ENCODE results near the gene DRAXIN.

The DRAXIN gene

GRCh38 chr1:11707621-11708276 is 16.2 kb downstream of the DRAXIN start:
- DNase-seq (ENCODE audit: low read depth in 2 of 2, low spot score in 1 of 2): no peak

GRCh38 chr1:11708554-11709350 is 17.2 kb downstream of the DRAXIN start:
- no peak for DNase-seq (ENCODE audit: low read depth in 2 of 2, low spot score in 1 of 2)

- no peak for DNase-seq (ENCODE audit: low read depth in 2 of 2, low spot score in 1 of 2)
These were observed 20.0 kb downstream of the DRAXIN start for GRCh38 chr1:11711490-11711889.

- no peak for DNase-seq (ENCODE audit: low read depth in 2 of 2, low spot score in 1 of 2)
These were observed 20.8 kb downstream of the DRAXIN start for GRCh38 chr1:11712285-11712684.

DNA sequence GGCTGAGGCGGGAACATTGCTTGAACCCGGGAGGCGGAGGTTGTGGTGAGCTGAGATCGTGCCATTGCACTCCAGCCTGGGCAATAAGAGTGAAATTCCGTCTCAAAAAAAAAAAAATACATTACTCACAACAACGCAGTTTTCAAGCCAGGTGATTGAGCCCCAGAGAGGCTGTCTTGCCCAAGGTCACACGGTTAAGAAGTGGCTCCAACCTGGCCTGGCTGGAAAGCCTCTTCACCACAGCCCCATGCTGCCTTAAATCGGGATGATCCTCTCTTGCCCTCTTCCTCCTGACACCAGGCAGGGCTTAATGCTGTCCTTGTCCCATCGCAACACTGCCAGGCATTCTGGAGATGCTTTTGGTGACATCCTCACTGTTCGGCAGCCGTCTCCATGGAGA is 21.6 kb downstream of the DRAXIN start:
- DNase-seq (ENCODE audit: low read depth in 2 of 2, low spot score in 1 of 2): no peak

DNA sequence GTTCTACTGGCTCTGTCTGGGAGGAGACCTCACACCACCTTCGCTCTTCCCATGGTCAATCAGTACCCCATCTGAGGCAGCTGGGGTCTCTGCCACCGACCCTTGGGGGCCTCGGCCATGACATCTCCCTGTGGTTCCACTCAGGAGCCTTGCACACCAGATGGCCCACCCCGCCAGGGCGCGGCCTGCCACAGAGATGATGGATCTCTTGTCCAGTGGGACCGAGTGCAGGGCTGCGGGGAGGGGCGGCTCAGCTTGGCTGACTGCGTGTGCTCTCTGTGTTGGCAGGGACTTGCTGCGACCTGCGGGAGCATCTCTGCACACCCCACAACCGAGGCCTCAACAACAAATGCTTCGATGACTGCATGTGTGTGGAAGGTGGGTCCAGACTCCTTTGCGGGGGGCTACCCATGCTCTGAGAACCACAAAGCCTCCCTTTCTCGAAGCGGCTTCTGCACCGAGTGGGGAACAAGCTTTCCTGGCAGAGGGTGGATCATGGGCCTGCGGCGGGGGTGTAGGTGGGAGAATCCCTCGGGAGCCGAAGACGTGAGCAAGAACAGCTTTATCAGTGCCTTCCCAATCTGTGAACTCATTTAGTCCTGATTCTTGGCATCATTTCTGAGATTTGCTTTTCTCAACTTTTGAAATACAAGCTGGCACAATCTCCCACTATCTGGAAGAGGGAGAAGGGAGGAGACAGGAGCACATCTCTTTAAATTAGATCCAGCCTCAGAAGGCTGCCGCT is 23.5 kb downstream of the DRAXIN start:
- DNase-seq (ENCODE audit: low read depth in 2 of 2, low spot score in 1 of 2): no peak

DNA sequence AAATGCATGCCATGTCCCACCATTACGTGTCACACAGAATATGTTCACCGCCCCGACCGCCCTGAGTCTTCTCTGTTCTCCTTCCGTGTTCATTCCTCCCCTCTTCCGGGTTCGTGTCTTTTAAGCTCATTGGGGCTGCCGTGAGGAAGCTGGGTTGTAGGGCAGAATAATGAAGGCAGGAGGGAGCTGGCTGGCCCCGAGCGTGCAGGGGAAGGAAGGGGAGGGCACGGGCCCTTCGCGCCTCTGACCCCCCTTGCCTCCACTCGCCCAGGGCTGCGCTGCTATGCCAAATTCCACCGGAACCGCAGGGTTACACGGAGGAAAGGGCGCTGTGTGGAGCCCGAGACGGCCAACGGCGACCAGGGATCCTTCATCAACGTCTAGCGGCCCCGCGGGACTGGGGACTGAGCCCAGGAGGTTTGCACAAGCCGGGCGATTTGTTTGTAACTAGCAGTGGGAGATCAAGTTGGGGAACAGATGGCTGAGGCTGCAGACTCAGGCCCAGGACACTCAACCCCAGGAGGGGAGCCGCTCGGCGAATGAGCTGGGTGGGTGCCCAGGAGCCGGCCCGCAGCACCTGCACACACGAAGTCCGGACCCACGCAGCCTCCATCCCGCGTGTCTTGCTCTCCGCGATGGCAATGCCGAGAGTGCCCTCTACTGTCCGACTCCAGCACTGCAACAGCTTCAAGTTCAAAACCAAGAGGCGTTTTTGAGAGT is 28.0 kb downstream of the DRAXIN start:
- DNase-seq (ENCODE audit: low read depth in 2 of 2, low spot score in 1 of 2): peak; percentile 75 to 88

DNA sequence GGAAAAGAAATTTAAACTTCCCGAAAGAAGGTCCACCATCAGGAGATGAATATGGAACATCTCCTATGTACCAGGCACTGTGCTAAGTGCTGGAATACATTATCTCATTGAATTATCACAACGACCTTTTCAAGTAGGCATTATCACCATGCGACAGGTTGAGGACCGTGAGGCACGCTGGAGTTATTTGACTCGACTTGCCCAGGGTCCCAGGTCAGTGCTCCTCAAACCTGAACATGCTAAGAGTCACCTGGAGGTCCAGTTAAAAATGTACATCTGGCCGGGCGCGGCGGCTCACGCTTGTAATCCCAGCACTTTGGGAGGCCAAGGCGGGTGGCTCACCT is 28.5 kb downstream of the DRAXIN start:
- DNase-seq (ENCODE audit: low read depth in 2 of 2, low spot score in 1 of 2): no peak

GRCh38 chr1:11720525-11720924 is 29.0 kb downstream of the DRAXIN start:
- DNase-seq (ENCODE audit: low read depth in 2 of 2, low spot score in 1 of 2): no peak

GRCh38 chr1:11721311-11721710 is 29.8 kb downstream of the DRAXIN start:
- DNase-seq (ENCODE audit: low read depth in 2 of 2, low spot score in 1 of 2): no peak

DNA sequence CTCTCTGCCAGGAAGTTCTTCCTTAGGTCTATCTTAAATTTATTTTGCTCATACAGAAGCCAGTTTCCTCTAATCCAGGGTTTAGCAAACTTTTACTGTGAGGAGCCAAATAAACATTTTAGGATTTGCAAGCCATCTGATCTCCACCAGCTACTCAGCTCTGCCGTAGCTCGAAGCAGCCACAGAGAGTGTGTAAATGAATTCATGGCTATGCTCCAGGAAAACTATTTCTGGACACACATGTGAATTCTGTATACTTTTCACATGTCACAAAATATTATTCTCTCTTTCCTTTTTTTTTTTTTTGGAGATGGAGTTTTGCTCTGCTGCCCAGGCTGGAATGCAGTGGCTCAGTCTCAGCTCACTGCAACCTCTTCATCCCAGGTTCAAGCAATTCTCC is 31.0 kb downstream of the DRAXIN start:
- DNase-seq (ENCODE audit: low read depth in 2 of 2, low spot score in 1 of 2): no peak

DNA sequence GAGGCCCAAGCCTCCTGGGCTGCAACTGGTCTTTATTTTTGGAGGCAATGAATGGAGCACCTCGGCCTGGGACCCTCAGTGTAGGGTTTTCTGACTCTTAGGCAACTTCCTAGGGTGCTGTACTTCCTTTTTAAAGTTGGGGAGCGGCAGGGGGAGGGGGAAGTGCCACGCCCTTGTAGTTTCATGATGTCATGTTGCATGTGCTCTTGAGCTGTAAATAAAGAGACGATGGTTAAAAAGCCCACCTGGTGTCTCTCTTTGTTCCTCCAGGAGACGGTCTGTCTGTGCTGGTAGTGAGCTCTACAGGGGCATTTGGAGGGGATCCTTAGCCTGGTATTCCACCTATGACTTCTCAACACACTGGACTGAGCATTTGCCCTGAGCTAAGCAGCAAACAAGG is 34.1 kb downstream of the DRAXIN start:
- no peak for DNase-seq (ENCODE audit: low read depth in 2 of 2, low spot score in 1 of 2)

DNA sequence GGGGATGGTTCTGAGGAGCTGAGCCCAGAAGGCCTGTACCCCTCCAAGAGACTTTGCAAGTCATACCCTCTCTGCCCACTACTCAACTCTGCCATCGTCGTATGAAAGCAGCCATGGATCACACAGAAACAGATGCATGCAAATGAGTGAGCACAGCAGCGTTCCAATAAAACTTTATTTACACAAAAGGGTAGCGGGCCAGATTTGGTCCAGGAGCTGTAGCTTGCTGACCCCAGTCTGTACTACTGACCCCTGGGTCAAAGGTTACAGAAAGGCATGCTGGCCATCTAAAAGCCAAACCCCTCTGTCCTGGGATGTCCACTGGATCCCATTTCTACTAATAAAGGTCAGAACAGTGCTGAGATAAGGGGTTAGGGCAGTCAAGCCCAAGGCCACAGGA is 35.6 kb downstream of the DRAXIN start:
- no peak for DNase-seq (ENCODE audit: low read depth in 2 of 2, low spot score in 1 of 2)

- DNase-seq (ENCODE audit: low read depth in 2 of 2, low spot score in 1 of 2): no peak
These were observed 36.8 kb downstream of the DRAXIN start for GRCh38 chr1:11728126-11728806.

DNA sequence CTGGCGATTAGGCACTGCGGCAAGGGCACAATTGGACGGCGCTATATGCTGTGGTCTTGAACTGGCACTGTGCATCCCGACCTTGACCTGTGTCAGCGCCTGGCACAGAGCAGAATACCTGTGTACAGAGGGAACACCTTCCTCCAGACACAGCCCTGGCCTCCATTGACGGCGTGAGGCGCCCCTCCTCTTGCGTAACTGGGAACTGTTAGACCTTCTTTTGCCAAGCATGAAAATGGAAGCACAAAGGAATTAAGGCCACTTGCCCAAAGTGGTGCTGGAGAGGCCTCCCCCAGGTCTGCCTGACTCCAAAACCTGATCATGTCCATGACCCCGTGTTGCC is 37.6 kb downstream of the DRAXIN start:
- no peak for DNase-seq (ENCODE audit: low read depth in 2 of 2, low spot score in 1 of 2)

DNA sequence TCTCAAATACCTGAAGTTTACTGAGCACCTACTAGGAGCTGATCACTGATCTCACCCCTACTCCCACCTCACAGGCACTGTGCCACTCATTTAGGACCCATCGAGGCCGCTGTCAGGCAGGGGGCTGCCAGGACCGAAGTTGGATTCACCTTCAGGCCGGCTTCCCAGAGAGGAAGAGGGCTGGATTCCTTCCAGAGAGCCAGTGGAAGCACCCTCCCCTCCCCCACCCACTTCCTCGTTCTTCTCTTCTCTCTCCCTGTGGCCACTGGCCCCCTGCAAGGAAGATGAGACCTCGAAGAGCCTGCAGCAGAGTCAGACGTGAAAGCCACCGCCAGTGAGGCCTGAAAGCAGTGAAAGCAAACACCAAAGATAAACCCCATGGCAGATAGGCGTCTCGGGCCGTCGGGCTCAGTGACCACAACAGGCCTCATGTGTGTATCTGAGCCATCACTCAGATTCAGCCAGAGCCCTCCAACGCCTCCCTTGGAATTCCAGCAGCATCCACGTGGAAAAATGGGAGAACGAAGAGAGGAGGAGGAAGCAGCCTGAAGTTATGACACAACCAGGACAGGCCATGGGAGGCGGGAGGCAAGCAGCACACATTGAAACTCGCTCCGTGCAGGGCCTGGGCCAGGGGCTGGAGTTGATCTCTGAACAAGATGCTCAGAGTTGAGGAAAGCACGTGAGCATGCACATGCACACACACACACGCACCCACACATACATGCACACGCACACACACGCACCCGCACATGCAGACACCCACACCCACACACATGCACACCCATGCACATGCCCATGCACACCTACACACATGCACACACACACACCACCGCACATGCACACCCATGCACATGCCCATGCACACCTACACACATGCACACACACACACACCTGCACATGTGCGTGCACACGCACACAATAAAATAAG is 38.3 kb downstream of the DRAXIN start:
- no peak for DNase-seq (ENCODE audit: low read depth in 2 of 2, low spot score in 1 of 2)

DNA sequence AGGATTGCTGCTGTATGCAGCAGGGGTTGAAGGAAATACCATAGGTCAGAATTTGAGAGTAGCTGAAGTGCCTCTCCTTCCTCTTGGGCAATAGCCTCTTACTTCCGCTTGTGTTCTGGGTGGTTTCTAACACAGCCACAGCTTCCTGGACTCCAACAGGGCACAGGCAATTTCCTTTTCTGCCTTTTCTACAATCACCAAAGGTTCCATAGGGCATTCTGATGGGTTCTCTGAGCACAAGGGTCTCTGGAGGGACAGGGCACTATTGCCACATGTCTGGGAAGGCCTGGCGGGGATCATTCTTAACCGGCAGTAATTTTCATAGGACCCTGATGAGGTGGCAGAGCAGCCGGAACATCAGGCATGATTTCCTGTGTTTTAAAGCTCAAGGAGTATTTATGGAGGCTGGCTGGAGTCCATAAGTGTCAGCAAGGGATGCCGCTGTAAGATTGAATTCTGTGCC is 39.0 kb downstream of the DRAXIN start:
- no peak for DNase-seq (ENCODE audit: low read depth in 2 of 2, low spot score in 1 of 2)

DNA sequence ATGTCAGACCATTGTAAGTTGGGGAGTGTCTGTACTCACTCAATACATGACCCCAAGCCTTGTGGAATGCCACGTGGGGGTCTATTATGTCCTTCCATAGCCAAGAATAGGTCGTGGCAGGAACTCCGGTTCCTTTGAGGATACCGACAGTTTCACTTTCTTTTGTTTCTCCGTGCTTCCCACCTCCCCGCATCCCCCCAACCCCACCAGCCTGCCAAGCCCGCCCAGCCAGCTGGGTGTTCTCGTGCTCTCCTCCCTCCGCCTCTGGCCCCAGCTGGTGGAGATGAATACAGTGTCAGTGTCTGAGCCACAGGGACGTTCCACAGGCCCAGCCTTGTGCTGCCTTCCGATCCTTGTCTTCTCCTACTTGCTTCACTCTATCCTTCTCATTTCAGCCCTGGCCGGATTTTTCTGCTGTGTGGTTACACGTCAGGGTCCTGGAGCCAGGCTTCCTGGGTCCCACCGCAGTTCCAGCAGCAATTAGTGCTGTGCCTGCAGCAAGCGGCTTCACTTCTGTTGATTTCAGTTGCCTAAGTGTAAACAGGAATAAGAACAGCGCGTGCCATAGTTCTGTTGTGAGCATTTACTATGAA is 40.3 kb downstream of the DRAXIN start:
- DNase-seq (ENCODE audit: low read depth in 2 of 2, low spot score in 1 of 2): no peak

GRCh38 chr1:11733306-11733705 is 41.8 kb downstream of the DRAXIN start:
- DNase-seq (ENCODE audit: low read depth in 2 of 2, low spot score in 1 of 2): no peak

- DNase-seq (ENCODE audit: low read depth in 2 of 2, low spot score in 1 of 2): no peak
These were observed 44.0 kb downstream of the DRAXIN start for GRCh38 chr1:11735531-11735853.

Measured in stimulated activated CD8-positive, alpha-beta memory T cell treated with anti-CD3 and anti-CD28 coated beads, Interleukin-4, amount 100 ng/mL, for 4 hours (primary cell).